HG02840 (cell line): ENCODE measurements around the gene PTGR3.

Source experiments
- ATAC-seq: cut with Tn5 transposase; IDR thresholded peaks from one replicate; pipeline ENCODE4 v1.9.1; 2021; ENCODE audit warnings: mild to moderate bottlenecking, moderate library complexity, moderate number of reproducible peaks; ENCODE audit not compliant: unreplicated experiment, low FRiP score

PTGR3 gene

DNA sequence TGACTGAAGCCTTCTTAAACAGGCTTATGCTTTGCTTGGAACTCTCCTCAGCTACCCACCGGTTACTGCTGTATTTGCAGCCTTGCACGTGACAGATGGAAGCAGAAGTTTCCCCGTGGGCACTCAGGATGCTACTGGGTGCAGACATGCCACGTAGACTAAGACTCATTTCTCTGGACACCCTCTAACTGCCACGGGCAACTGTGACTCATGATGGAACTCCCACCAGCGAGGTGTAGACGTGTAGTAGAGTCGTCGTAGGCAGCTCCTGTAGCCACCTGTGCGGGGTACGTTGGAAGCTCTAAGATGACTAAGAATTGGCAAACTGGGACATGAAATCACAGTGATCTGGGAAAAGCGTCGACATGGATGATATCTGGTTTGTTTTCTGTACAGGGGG is 29.2 kb upstream of the PTGR3 start:
- no peak for ATAC-seq

DNA sequence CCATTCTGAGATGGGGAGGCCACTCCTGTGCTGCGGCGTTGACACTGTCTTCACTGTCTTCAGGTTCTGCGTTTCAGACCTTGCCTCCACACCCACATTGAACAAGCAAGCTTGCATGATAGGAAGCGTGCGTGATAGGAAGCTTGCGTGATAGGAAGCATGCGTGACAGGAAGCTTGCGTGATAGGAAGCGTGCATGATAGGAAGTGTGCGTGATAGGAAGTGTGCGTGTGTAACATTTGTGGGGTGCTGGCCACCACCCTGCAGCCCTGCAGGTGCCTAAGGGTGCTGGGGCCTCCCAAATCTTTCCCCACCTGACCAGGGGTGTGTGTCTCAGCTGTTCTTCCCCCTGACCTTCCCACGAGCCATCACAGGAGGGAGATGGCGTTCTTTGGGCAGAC is 27.0 kb upstream of the PTGR3 start:
- ATAC-seq, result no peak

DNA sequence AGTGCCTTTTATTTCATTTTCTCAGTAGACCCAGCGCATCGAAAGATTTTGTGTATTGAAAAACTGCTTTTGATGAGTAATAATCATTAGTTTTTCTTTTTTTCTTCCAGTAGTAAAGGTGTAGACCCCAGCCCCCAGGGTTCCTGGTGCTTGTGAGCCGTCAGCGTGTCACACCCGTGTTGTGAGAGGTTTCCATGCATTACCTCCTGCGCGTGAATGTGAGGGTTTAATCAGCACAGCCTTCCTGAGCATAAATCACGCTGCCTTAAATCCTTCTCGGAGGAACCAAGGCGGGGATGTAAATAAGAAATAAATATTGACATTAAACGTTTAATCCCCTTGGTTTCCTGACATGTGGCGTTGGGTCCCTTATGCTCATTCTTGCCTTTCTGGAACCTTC is 26.0 kb upstream of the PTGR3 start:
- no peak for ATAC-seq

DNA sequence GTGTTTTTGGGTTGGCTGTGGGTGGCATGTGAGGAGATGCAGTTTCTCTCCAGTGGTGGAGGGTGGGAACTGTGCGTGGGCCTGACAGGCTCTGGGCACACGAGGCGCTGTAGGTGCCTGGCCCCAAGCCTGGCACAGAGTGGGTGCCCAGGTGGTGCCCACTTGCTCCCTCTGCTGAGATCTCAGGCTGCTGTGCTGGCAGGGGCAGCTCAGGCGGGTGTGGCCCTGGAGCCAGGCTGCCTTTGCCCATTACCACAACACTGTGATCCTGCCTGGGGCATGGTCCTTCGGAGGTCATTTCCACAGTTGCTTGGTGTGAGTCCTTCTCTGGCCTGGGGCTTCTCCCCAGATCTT is 22.1 kb upstream of the PTGR3 start:
- no peak for ATAC-seq

DNA sequence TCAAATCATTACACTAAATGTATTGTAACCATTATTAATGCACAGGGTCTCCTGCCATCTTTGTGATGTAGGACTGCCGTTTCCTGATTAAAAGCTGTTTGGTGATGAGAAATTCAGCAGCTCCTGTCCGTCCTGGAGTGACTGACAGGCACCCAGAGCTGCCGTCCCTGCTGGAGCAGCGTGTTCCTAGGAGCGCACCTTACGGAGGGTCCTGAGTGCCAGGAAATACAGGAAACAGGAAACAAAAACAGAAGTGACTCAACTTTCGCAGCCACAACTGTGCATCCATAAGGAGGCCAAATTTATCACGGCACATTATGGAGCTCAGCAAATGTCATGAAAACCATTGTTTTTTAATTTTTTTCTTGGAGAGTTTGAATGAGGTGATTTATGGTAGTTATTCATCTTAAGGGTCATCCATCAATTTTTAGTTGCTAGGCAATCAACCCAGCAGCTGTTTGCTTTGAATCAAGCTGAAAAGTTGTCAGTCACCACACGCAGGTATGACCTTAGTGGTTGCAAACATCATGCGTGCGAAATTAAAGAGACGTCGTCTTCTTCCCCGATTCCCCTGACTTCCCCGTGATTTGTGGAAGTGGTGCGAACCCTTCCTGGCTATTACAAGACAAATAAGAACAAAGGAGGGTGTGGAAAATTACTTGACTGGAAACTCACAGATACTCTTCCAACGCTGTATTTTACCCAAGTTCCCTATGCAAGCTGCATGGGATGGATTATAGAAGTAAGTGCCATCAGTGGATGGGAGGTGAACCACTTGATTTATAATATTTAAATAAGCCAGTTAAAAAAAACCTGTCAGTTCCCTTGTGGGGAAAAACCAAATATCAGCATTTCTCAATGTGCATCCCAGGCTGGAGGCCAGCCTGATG is 21.5 kb upstream of the PTGR3 start:
- no peak for ATAC-seq

DNA sequence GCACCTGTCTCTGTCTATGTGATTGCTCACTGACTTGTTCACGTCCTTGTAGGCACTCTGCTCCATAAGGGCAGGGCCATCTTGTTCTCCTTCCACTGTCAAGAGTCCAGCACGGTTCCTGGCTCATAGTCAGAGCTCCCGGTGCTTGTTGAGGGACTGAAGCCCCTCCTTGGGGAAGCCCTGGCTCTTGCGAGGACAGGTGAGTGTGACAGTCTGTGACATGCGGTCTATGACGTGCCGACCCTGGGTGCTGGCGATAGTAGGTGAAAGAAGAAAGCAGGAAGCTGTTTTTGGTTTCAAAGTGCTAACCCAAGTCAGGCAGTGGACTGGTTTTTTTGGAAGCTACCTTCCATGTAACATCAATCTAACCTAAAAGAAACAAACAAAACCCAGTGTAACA is 20.5 kb upstream of the PTGR3 start:
- no peak for ATAC-seq

DNA sequence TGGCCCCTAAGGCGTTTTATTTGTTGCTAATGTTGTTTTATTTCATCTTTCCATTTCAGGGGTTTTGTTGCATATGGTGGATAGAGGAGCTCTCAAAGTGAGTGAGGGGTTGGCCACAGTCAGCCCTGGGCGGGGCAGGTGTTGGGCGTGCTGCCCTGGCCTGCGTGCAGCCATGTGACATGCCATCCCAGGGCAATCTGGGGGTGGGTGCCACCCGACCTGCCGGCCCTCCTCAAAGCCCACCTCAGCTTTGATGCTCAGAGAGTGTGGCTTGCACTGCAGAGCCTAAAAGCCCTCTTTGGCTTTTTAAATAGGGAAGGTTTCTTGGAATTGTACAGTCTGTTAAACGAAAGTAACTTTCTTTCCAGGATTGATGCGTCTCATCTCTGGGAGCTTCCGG is 20.0 kb upstream of the PTGR3 start:
- no peak for ATAC-seq

DNA sequence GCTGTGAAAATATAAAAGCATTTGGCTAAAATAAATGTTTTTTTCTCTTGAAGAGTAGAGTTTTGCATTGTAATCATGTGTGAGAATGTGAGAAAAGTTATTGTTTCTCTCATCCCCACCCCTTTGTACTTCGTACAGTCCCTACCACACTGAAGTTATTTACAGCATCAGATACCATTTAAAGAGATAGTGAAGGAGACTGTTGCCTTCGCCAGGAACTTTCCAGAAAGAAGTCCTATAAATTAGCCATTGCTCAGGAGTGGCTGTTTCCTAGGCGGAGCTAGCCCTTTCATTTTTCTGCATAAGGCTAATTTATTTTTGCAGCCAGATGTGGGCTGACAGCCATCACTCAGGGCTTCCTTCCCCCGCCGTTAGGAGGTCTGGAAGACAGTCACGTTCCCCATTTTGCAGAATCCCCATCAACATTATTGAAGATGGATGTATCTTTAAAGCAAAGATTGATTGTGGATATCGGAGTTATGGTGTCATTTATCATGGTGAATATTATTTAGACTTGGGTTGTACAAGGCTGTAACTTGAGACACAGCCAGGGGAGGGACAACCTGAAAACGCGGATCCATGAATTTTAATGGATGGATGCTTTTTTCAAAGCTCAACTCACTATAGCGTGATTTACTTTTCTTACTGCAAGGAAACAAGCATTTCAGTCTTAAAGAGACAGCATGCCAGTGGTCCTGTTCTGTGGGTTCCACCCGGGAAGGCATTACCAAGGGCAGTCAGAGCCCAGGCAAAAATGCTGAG is 18.8 kb upstream of the PTGR3 start:
- no peak for ATAC-seq

DNA sequence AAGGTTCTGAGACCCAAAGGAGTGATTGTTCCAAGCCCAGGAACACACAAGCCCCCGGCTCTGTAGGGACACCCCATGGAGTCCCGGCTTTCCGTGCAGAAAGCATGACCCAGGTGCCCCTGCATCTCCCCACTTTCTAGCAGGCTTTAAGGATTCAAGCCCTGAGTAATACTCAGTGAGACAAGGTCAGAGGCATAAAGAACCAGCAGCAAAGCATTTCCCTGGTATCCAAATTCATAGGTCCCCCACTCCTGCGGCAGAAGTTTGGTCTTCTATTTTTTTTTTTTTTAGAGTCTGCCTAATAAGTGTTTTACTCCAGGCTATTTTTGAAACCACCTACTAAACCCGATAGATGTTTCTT is 18.0 kb upstream of the PTGR3 start:
- ATAC-seq, result no peak

DNA sequence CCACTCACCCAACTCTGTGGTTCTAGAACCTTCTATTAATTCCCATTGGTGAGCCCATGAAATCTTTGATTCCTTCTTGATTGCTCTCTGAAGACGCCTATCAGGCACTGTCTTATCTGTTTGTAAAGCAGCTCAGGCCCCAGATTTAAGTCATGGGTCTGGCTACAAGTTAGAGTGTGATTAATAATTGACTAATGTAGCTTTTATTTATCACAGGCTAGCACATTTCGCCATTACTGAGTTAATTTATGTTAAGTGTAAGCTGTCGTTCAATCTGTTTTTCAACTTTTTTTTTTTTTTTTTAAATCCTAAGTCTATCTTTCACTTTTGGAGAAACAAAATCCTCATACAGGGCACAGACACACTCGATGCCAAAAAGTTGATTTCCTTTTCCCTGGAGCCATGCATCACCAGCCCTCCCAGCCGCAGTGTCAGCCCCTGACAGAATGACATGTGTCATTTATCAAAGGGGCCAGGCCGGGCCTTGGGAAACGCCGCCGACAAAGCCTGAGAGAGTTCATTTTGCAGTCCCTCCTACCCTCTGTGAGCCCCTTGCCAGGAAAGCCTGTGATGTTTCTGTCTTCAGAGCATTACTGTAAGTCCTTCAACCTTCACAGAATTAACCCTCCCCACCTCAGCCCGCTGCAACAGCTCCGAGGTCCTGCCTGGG is 17.5 kb upstream of the PTGR3 start:
- ATAC-seq, result no peak

DNA sequence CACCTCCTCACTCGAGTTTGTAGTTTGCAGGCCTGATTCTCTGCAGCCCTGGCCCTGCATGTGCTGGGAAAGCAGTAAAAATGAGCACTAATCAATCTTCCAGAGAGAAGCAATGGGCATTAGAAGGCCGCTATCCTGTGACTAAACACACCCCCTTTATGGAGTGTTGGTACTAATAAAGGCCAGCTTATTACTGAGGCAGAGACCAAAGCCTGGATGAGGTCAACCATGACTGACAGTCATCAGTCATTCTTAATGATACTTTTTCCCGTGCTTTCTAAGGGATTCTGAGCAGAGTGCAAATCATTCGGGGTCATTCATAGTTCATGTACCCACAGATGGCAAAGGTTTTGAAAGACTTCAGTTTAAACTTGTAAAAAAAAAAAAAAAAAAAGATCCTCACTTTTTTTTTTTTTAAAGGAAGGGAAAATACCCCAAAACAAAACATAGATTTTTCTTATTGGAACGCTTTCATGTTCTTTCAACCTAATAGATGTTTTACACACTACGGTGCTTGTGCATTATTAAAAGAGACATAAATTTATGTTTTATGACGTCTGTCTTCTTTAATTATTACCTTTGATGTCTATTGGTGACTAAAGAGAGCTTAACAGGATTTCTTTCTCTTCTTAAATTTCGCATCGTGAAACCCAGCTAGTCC is 14.9 kb upstream of the PTGR3 start:
- ATAC-seq, result no peak

DNA sequence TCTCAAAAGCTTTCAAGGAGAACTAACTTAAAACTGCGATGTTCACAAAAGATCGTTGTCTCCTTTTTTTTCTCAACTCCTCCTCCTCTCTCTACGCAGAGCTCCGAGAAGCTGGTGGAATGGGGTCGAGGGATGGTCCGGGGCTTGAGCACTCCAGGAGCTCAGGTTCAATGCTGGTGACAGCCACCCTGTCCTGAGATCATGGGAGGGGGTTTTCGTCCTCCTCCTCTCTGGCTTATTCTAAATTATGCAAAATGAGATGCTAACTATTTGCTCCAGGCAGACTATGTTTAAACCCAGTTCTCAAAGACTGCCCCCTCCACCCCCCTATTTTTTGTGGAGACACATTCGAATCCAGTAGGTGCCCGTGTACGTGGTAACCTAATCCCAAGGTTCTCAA is 13.5 kb upstream of the PTGR3 start:
- no peak for ATAC-seq

DNA sequence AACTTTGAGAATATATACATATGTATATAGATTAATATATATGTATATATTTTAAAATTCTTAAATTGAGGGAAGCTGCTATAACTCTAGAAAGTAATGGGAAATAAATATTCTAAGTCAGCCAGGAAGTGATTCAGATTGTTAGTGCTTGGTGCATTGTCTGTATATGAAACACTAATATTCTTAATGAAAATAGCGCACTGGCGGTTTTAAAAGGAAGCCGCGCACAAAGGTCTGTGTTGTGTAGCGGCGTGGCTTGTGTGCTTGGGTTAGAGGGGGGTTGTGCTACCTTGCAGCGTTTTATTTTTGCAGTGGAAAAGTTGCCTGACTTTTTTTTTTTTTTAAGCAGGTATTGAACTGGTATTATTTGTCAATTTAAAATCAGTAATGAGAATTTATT is 13.0 kb upstream of the PTGR3 start:
- no peak for ATAC-seq

DNA sequence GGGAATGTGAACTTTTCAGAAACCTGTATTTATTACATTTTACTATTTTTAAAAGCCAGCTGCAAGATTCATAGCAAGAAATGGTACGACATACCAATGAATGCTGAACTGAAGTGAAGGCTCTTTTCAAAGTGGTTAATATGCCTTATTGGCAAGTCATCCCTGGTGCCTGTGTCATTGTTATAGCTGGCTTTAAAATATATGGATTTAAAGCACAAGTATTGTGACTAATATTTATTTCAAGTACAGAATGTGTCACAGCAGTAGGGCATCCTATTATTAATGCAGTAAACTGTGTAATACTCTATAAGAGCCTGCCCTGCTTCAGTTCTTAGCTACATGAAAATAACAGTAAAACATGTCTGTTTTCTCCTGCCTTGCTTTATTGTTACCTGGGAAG is 12.5 kb upstream of the PTGR3 start:
- ATAC-seq, result no peak

DNA sequence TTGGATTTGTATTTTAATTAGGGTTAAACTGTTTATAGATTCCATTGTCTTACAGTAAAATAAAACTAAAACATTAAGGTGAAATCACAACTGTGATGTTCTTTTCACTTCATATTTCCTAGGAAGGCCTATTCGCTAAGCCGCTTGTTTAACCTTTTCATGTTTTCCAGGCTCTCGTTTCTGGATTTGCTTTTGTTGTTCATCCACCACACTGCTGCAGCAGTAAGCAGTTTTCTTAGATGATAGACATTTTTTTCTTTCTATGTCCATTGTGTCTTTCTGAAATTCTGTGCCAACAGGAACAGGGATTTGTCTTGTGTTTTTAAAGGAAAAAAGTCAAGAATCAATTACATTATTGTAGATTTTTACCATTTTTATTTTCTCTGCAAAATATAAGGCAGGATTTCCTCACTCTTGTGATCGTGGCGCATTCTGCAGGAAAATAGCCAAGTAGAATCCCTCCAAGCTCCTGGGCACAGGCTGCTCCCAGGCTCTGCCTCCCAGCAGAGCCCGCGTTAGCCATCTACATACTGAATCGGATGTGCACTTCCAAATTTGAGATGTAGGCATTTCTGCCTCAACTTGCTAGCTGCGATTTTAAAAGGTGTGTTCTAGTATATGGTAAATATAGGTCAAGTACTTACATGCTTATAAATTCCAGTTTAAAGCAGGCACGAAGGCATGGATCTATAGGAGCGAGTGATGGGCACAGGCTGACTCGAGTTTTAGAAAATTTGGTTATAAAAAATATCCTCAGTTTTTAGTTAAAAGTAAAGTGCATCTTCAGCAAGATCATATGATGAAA is 11.8 kb upstream of the PTGR3 start:
- ATAC-seq, result no peak

DNA sequence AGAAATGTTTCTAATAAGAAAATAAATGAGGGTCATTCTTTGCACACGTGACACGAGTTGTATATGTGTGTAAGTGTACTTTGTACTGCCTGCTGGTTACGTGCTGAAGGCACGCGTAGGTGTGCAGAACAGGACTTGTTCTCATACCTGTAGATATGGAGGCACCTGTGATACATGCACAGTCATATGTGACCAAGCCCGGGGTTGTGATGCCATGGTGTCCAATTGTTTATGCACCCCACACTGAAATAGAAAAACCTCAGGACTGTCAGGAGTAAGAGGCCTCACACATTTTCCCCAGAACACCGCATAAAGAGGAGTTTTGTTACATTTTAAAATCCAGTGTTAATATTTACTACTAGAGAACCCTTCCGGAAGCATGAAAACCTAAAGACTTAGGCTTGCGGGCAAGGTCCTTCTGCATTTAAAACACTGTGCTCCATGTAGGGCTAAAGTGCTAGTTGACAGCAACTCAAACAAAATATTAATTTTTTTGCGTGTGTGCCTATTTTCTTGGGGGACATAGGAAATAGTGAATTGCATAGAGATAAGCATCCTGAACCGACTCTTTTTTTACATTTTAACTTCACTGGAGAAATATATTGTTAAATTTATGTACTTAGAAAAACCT is 10.9 kb upstream of the PTGR3 start:
- ATAC-seq, result no peak

DNA sequence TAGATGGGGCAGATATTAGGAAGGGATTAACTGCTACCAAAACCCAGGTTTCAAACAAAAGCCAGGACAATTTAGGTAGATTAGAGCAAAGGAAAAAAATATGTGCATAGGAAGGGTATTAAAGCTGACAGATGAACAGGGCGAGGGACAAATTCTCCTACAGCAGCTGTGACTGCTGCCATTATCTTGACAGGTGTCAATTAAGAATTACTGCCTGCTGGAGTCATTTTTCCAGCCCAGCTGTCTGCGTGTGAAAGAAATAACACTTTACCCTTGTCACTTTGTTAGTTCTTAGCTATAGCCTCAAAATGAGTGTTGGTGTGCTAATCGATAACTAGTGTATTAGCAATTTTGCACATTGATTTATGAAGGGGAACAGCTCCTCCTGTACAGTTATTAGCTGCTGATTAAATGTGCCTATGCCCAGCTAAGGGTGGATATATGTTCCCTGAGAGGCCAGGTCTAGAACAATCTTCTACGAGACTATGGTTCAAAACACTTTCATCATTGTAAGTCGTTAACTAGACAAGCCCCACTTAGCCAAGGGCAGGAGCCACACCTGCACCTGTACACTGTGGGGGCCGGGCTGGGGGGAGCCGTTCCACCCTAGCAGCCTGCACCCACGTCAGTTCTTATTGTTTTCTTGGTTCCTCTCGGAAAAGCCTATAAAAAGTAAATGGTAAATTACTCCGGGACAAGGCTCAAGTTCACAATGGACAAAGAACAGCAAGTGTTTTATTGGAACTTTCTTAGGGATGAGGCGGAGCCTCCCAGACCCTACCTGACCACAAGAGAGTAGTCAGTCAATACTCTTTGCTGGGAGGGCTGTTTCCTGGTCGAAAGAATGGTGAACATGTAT is 9.4 kb upstream of the PTGR3 start:
- no peak for ATAC-seq

DNA sequence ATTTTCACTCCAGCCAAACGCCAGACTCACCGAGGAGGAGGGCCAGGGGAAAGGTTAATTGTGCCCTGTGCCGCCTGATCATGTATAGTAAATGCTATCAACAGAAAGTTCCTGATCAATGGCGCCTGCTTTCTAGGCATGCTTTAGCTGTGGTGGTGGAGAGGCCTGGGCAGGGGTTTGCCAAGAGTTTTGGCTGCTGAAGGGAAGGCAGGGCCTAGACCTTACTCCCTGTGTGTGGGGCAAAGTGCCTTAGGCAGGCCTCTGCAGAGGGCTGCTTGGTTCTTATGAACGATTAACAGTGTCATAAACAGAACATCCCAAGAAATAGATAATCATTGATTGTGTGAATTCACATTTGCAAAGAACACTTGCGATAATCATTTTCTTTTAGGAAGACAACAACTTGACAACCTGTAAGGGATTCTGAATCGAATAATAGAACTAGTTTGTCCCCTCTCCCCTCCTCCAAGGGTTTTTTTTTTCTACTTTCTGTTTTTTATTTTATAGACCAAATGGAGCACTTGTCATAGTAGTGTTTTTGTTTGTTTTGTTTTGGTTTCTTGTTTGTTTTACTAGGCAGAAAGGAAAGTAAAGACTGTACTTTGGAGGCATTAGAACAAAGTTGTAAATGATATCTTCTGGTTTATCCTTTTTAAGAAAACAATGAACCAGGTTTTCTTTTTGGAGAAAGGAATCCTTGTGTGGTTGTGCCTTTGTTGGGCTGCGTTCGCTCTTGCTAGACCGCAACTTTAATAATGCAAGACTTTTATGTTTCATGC is 8.2 kb upstream of the PTGR3 start:
- no peak for ATAC-seq
